Spleen (tissue), 13 donors: ENCODE results near the gene MYORG. TPM values are rescaled to one million over a fixed set of nuclear protein-coding genes. Genes with fewer than 3 reads are reported as not detected.
A peak's percentile ranks its signal among the peaks of the same experiment; 100 is the strongest.

Experiments used
- DNase-seq: peaks from one replicate; pipeline ENCODE4 v3.0.0-alpha.2; 2020
- H3K27ac ChIP-seq, 8 donors: fragments of 200-600 bp; sonication (generic) in 7 of 8; 1 replicate in 4 of 8; 2 replicates in 4 of 8; pipeline versions ENCODE4 v1.5.0 to v1.8.0; 2016 to 2021; ENCODE audit warnings: inconsistent platforms in 4 of 8, mild to moderate bottlenecking in 4 of 8, moderate library complexity in 1 of 8
- H3K27me3 ChIP-seq, 7 donors: fragments of 200-600 bp; sonication (generic) in 6 of 7; replicated peaks in 1 of 7; 1 replicate in 4 of 7; 2 replicates in 3 of 7; pipeline versions ENCODE4 v1.5.0 to v1.8.0; 2016 to 2021; ENCODE audit warnings: inconsistent platforms in 3 of 7, mild to moderate bottlenecking in 1 of 7
- H3K36me3 ChIP-seq, 6 donors: fragments of 200-600 bp; sonication (generic) in 5 of 6; 1 replicate in 4 of 6; 2 replicates in 2 of 6; pipeline versions ENCODE4 v1.5.0 to v1.8.0; 2016 to 2021; ENCODE audit warnings: inconsistent platforms in 2 of 6
- H3K4me1 ChIP-seq, 6 donors: fragments of 200-600 bp; sonication (generic) in 5 of 6; 1 replicate in 3 of 6; 2 replicates in 3 of 6; pipeline versions ENCODE4 v1.5.0 to v1.8.0; 2016 to 2021; ENCODE audit warnings: inconsistent platforms in 3 of 6
- H3K4me3 ChIP-seq, 8 donors: fragments of 200-600 bp; sonication (generic) in 7 of 8; 1 replicate in 4 of 8; 2 replicates in 4 of 8; pipeline versions ENCODE4 v1.5.0 to v1.8.0; 2016 to 2021; ENCODE audit warnings: inconsistent platforms in 4 of 8, mild to moderate bottlenecking in 4 of 8, moderate library complexity in 2 of 8
- H3K9me3 ChIP-seq, 8 donors: fragments of 200-600 bp; sonication (generic) in 7 of 8; 1 replicate in 4 of 8; 2 replicates in 4 of 8; pipeline versions ENCODE4 v1.5.0 to v1.8.0; 2016 to 2021; ENCODE audit warnings: inconsistent platforms in 4 of 8
- POLR2A ChIP-seq, 3 donors: fragments of 450-650 bp; IDR thresholded peaks; one replicate each; pipeline ENCODE4 v1.5.1; 2017; ENCODE audit warnings: antibody characterized with exemption in 3 of 3, mild to moderate bottlenecking in 1 of 3
- POLR2AphosphoS5 ChIP-seq, 3 donors: sonication (generic); formaldehyde crosslinking; IDR thresholded peaks; one replicate each; pipeline ENCODE4 v1.5.1; 2017; ENCODE audit warnings: antibody characterized with exemption in 3 of 3
- WGBS, 5 donors: extraction: QIAGEN DNeasy Blood & Tissue Kit in 3 of 5; methylation state at CpG; one replicate each; pipeline versions ENCODE4 v1.1.5 to v1.1.7; 2013 to 2018; 5-methylcytosine and 5-hydroxymethylcytosine counted together
- intact Hi-C: fragments of 100-400 bp; cut with DNase I; formaldehyde crosslinking; loops from one replicate; pipeline ENCODE4 v1.15.0; 2023; ENCODE audit warnings: low total_unique reads
- long read RNA-seq, 2 donors: transcript quantifications; one replicate each; lab custom pipeline, GENCODE V29; 2026
- polyA plus RNA-seq, 3 donors: library from polyadenylated mRNA; stranded (reverse); fragments of 200-250 nt; gene quantifications; one replicate each; pipeline ENCODE4 v1.2.1, GENCODE V29; 2013
- total RNA-seq, 7 donors: library from RNA; depleted of rRNA in 3 of 7; stranded (reverse); fragments of >200 nt in 3 of 7; fragmentation: NEBNext Ultra II Directional in 4 of 7; extraction: Animal tissue kit (Norgen Biotek cat#: 25700) in 4 of 7; gene quantifications; one replicate each; pipeline versions ENCODE4 v1.1.0 to v1.2.1, GENCODE V29; 2016 to 2021
- TF ChIP-seq, protein P1 (sequence below), 11 experiments: fragments of 200-600 bp in 7 of 11; fragments of 450-650 bp in 4 of 11; sonication (generic) in 4 of 11; IDR thresholded peaks in 8 of 11; conservative IDR thresholded peaks in 3 of 11; 1 replicate in 7 of 11; 2 replicates in 4 of 11; pipeline versions ENCODE4 v1.4.0 to v1.8.0; 2016 to 2021; ENCODE audit warnings: antibody characterized with exemption in 11 of 11, inconsistent platforms in 4 of 11, mild to moderate bottlenecking in 1 of 11
- donor health status: healthy with polysubstance abuse.
- donor health status: DM: no; HTN: no; CAD: no; lungs with moderate emphysema.
- donor health status: DM: no; HTN: no; CAD: no.
- donor health status: Bipolar disorder and iron deficiency.
- donor health status: healthy.
- donor health status: DM: no; HTN: no; CAD: no.
- donor health status: DM: yes; HTN: yes; CAD: no.

Gene MYORG
- total RNA-seq, result 1 to 10 TPM in 6 of 7 donors, under 1 TPM in 1; 0.97 to 2.2 (median 1.5) TPM
- polyA plus RNA-seq, result under 1 TPM; 0.22 to 0.48 (median 0.47) TPM
- long read RNA-seq, donor 1, full-length matches to known transcripts, result 2 of 2 reads
- long read RNA-seq, donor 1, partial matches to known transcripts, result 0 of 2 reads
- long read RNA-seq, donor 1, other reads (novel, unspliced or antisense), result 0 of 2 reads
- long read RNA-seq, donor 2, full-length matches to known transcripts, result 1 of 1 reads
- long read RNA-seq, donor 2, partial matches to known transcripts, result 0 of 1 reads
- long read RNA-seq, donor 2, other reads (novel, unspliced or antisense), result 0 of 1 reads

DNA sequence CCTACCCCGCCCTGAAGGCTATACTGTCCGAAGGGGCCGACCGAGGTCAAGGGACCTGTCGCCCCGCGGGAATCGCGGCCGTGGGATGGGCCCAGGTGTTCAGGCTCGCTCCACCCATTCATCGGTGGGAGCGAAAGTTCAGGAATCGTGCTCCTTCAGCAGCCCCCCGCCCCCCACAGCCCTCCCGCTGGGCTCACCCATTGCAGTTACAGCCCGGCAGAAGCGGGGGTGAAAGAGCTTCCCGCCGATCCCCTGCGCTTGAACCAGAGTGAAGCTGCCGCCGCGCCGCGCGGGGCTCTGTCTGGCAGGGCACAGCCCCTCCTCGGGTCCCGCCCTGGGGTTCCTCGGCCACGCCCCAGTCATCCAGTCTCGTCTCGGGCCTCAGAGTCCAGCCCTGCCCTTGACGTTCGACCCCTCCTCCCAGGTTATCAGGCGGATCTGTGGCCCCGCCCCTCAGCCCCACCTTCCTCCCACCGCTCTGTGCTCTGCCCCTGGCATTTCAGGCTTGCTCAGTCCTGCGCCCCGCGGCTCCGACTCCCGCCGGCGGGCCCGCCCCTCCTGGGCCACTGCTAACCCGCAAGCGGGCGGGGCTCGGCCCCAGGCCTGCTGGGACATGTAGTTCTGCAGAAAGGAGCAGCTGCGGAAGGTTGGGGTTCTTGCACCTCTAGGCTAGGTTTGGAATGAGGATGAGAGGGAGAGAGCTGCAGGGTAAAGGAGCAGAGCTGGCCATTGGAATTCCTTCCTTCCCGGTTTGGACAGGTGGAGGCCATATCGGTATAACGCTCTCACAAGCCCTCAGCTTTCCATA, at the start of gene MYORG:
TSS of gene MYORG (minus strand) at position 303 of the 808 bp plus-strand sequence. CDS start 3,955 bp downstream, outside the sequence.
- Histone ChIP-seq H3K36me3 (peaks cover 0 to 8% (median 0%) of the 10 kb centered on the region in 6 donors), H3K4me3 (peak within 1 kb of the TSS; percentile 51 to 92 (median 72)), H3K9me3 (peaks cover 0 to 8% (median 1%) of the 10 kb centered on the region in 8 donors), H3K4me1 (peaks cover 29 to 61% (median 48%) of the 10 kb centered on the region in 6 donors), H3K27ac (peak within 1 kb of the TSS in 6 of 8 donors; percentile 14 to 78 (median 70)), H3K27me3 (peaks cover 0 to 24% (median 0%) of the 10 kb centered on the region in 7 donors)
- peak; percentile 98 for DNase-seq
- intact Hi-C loops, result no loop called here
- 0 to 1% (median 1%) methylated on average over 29 to 54 of the region's 54 CpGs for WGBS, 5 donors
- no peak for TF ChIP-seq POLR2A (IDR thresholded peaks at IDR 0.05)
- TF ChIP-seq POLR2AphosphoS5 (IDR thresholded peaks at IDR 0.05), result peak; percentile 71 to 87 (median 80)
- TF ChIP-seq, protein P1, sequence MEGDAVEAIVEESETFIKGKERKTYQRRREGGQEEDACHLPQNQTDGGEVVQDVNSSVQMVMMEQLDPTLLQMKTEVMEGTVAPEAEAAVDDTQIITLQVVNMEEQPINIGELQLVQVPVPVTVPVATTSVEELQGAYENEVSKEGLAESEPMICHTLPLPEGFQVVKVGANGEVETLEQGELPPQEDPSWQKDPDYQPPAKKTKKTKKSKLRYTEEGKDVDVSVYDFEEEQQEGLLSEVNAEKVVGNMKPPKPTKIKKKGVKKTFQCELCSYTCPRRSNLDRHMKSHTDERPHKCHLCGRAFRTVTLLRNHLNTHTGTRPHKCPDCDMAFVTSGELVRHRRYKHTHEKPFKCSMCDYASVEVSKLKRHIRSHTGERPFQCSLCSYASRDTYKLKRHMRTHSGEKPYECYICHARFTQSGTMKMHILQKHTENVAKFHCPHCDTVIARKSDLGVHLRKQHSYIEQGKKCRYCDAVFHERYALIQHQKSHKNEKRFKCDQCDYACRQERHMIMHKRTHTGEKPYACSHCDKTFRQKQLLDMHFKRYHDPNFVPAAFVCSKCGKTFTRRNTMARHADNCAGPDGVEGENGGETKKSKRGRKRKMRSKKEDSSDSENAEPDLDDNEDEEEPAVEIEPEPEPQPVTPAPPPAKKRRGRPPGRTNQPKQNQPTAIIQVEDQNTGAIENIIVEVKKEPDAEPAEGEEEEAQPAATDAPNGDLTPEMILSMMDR (IDR thresholded peaks at IDR 0.05 in 8 of 11, conservative IDR thresholded peaks at IDR 0.05 in 3 of 11), result peak in 2 of 11 experiments; percentile 24 to 30

DNA sequence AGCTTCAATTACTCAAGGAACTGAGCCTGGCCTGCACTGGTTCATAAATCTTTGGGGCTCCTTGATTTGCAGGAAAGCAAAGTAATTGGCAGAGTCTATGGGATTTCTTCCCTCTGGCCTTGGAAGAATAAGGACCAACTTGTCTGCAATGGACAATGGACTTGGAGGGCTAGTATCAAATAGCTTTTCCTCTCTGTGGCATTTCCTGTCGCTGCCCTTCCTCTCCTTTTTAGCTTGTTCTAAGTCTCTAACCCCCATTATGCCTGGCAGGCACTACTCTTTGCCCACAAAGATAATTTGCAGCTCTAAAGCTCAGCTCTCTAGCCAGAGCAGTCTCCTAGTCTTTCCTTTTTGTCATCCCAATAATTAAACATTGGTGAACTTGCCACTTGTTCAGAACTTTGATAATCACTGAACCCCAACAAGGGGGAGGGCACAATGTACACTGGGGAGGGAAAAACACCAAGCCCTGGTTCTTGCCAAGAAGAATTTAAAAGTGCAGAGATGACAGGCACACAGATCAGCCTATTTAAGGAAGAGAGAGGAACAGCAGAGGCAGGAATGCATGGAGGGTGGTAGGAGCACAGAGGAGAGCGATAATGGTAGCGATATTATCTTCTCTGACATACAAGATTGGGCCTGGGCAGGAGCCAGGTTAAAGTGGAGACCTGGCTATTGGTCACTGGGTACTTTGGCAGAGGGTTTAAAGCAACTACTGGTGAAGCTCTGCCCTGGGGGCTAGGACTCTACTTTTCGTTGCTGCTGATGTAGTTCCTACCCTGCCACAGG, 43.2 kb upstream of the MYORG start:
- DNase-seq, result no peak
- intact Hi-C loops, result no loop called here
- 70 to 87% (median 84%) methylated on average over 4 of the region's 4 CpGs for WGBS, 5 donors
- H3K36me3 ChIP-seq, result no peaks in the 10 kb centered on the region
- H3K4me1 ChIP-seq, result peaks cover 0 to 7% (median 0%) of the 10 kb centered on the region in 6 donors
- H3K9me3 ChIP-seq, result no peaks in the 10 kb centered on the region
- no peak for TF ChIP-seq POLR2A (IDR thresholded peaks at IDR 0.05)
- TF ChIP-seq POLR2AphosphoS5 (IDR thresholded peaks at IDR 0.05), result no peak
- TF ChIP-seq, protein P1 (IDR thresholded peaks at IDR 0.05 in 8 of 11, conservative IDR thresholded peaks at IDR 0.05 in 3 of 11), result no peak
- H3K27ac ChIP-seq, result no peak overlapping the region
- no peaks in the 10 kb centered on the region for H3K27me3 ChIP-seq
- no peak overlapping the region for H3K4me3 ChIP-seq

- no peaks in the 10 kb centered on the region for H3K27me3 ChIP-seq
- H3K4me1 ChIP-seq, result peaks cover 0 to 7% (median 0%) of the 10 kb centered on the region in 6 donors
- no peak overlapping the region for H3K4me3 ChIP-seq
- TF ChIP-seq POLR2A (IDR thresholded peaks at IDR 0.05) (no peak), POLR2AphosphoS5 (IDR thresholded peaks at IDR 0.05) (no peak)
- TF ChIP-seq, protein P1 (IDR thresholded peaks at IDR 0.05 in 8 of 11, conservative IDR thresholded peaks at IDR 0.05 in 3 of 11), result no peak
- H3K27ac ChIP-seq, result no peak overlapping the region
- no peaks in the 10 kb centered on the region for H3K9me3 ChIP-seq
- H3K36me3 ChIP-seq, result no peaks in the 10 kb centered on the region
- 95 to 100% (median 99%) methylated on average over 3 of the region's 3 CpGs for WGBS, 5 donors
- intact Hi-C loops, result no loop called here
- no peak for DNase-seq
Measured at GRCh38 chr9:34417734-34418133, 41.0 kb upstream of the MYORG start.
